ENCODE measurements around the gene RPUSD1.

Gene RPUSD1

GRCh38 chr16:769184-769784 is 18.9 kb downstream of the RPUSD1 start:
- no peak overlapping the region for H2AFZ ChIP-seq (ENCODE audit: low read depth, low read length)
- H3K9me3 ChIP-seq (ENCODE audit: low read length), result no peaks in the 10 kb centered on the region
- H3K4me3 ChIP-seq (ENCODE audit: low read length), result no peak overlapping the region
- H3K36me3 ChIP-seq (ENCODE audit: insufficient read depth, low read length), result no peaks in the 10 kb centered on the region
- H3K4me1 ChIP-seq (ENCODE audit: insufficient read depth, low read length), result no peaks in the 10 kb centered on the region
- H3K27me3 ChIP-seq (ENCODE audit: insufficient read depth, low read length), result peaks cover 3% of the 10 kb centered on the region

- H3K36me3 ChIP-seq (ENCODE audit: insufficient read depth, low read length), result no peaks in the 10 kb centered on the region
- no peaks in the 10 kb centered on the region for H3K9me3 ChIP-seq (ENCODE audit: low read length)
Measured at GRCh38 chr16:768428-768827, 19.8 kb downstream of the RPUSD1 start.

GRCh38 chr16:767743-768235 is 20.4 kb downstream of the RPUSD1 start:
- H2AFZ ChIP-seq (ENCODE audit: low read depth, low read length), result no peak overlapping the region
- no peaks in the 10 kb centered on the region for H3K4me1 ChIP-seq (ENCODE audit: insufficient read depth, low read length)
- H3K36me3 ChIP-seq (ENCODE audit: insufficient read depth, low read length), result no peaks in the 10 kb centered on the region
- no peaks in the 10 kb centered on the region for H3K9me3 ChIP-seq (ENCODE audit: low read length)
- H3K4me3 ChIP-seq (ENCODE audit: low read length), result no peak overlapping the region
- H3K27me3 ChIP-seq (ENCODE audit: insufficient read depth, low read length), result no peaks in the 10 kb centered on the region

More at GRCh38 chr16:768428-768827, 19.8 kb downstream of the RPUSD1 start:
- no peaks in the 10 kb centered on the region for H3K27me3 ChIP-seq (ENCODE audit: insufficient read depth, low read length)
- no peak overlapping the region for H3K4me3 ChIP-seq (ENCODE audit: low read length)
- H3K4me1 ChIP-seq (ENCODE audit: insufficient read depth, low read length), result no peaks in the 10 kb centered on the region
- H2AFZ ChIP-seq (ENCODE audit: low read depth, low read length), result no peak overlapping the region

- Histone ChIP-seq H3K9me3 (ENCODE audit: low read length) (no peaks in the 10 kb centered on the region), H2AFZ (ENCODE audit: low read depth, low read length) (no peak overlapping the region), H3K27me3 (ENCODE audit: insufficient read depth, low read length) (no peaks in the 10 kb centered on the region), H3K4me3 (ENCODE audit: low read length) (no peak overlapping the region), H3K36me3 (ENCODE audit: insufficient read depth, low read length) (no peaks in the 10 kb centered on the region), H3K4me1 (ENCODE audit: insufficient read depth, low read length) (no peaks in the 10 kb centered on the region)
Measured at GRCh38 chr16:766820-767640, 21.2 kb downstream of the RPUSD1 start.

GRCh38 chr16:766008-766819 is 22.0 kb downstream of the RPUSD1 start:
- Histone ChIP-seq H3K9me3 (ENCODE audit: low read length) (no peaks in the 10 kb centered on the region), H3K4me1 (ENCODE audit: insufficient read depth, low read length) (no peaks in the 10 kb centered on the region), H3K4me3 (ENCODE audit: low read length) (no peak overlapping the region), H2AFZ (ENCODE audit: low read depth, low read length) (no peak overlapping the region), H3K36me3 (ENCODE audit: insufficient read depth, low read length) (no peaks in the 10 kb centered on the region), H3K27me3 (ENCODE audit: insufficient read depth, low read length) (no peaks in the 10 kb centered on the region)

- no peak overlapping the region for H2AFZ ChIP-seq (ENCODE audit: low read depth, low read length)
- no peaks in the 10 kb centered on the region for H3K27me3 ChIP-seq (ENCODE audit: insufficient read depth, low read length)
- H3K4me3 ChIP-seq (ENCODE audit: low read length), result no peak overlapping the region
- no peaks in the 10 kb centered on the region for H3K9me3 ChIP-seq (ENCODE audit: low read length)
- H3K36me3 ChIP-seq (ENCODE audit: insufficient read depth, low read length), result no peaks in the 10 kb centered on the region
- H3K4me1 ChIP-seq (ENCODE audit: insufficient read depth, low read length), result no peaks in the 10 kb centered on the region
Measured at GRCh38 chr16:765488-765865, 22.7 kb downstream of the RPUSD1 start.

GRCh38 chr16:764848-765487 is 23.2 kb downstream of the RPUSD1 start:
- Histone ChIP-seq H3K27me3 (ENCODE audit: insufficient read depth, low read length) (no peaks in the 10 kb centered on the region), H3K36me3 (ENCODE audit: insufficient read depth, low read length) (no peaks in the 10 kb centered on the region), H2AFZ (ENCODE audit: low read depth, low read length) (no peak overlapping the region), H3K4me1 (ENCODE audit: insufficient read depth, low read length) (peaks cover 3% of the 10 kb centered on the region), H3K9me3 (ENCODE audit: low read length) (no peaks in the 10 kb centered on the region), H3K4me3 (ENCODE audit: low read length) (no peak overlapping the region)

GRCh38 chr16:764184-764750 is 23.9 kb downstream of the RPUSD1 start:
- Histone ChIP-seq H3K36me3 (ENCODE audit: insufficient read depth, low read length) (no peaks in the 10 kb centered on the region), H3K4me3 (ENCODE audit: low read length) (no peak overlapping the region), H2AFZ (ENCODE audit: low read depth, low read length) (no peak overlapping the region), H3K27me3 (ENCODE audit: insufficient read depth, low read length) (no peaks in the 10 kb centered on the region), H3K9me3 (ENCODE audit: low read length) (no peaks in the 10 kb centered on the region), H3K4me1 (ENCODE audit: insufficient read depth, low read length) (peaks cover 3% of the 10 kb centered on the region)

GRCh38 chr16:763369-764183 is 24.6 kb downstream of the RPUSD1 start:
- Histone ChIP-seq H3K4me3 (ENCODE audit: low read length) (no peak overlapping the region), H3K36me3 (ENCODE audit: insufficient read depth, low read length) (no peaks in the 10 kb centered on the region), H2AFZ (ENCODE audit: low read depth, low read length) (no peak overlapping the region), H3K9me3 (ENCODE audit: low read length) (no peaks in the 10 kb centered on the region), H3K27me3 (ENCODE audit: insufficient read depth, low read length) (no peaks in the 10 kb centered on the region), H3K4me1 (ENCODE audit: insufficient read depth, low read length) (peaks cover 3% of the 10 kb centered on the region)

- Histone ChIP-seq H3K27me3 (ENCODE audit: insufficient read depth, low read length) (no peaks in the 10 kb centered on the region), H3K4me1 (ENCODE audit: insufficient read depth, low read length) (peaks cover 3% of the 10 kb centered on the region), H3K36me3 (ENCODE audit: insufficient read depth, low read length) (no peaks in the 10 kb centered on the region), H3K9me3 (ENCODE audit: low read length) (no peaks in the 10 kb centered on the region), H2AFZ (ENCODE audit: low read depth, low read length) (no peak overlapping the region), H3K4me3 (ENCODE audit: low read length) (no peak overlapping the region)
Measured at GRCh38 chr16:762595-763268, 25.4 kb downstream of the RPUSD1 start.

GRCh38 chr16:761625-762513 is 26.3 kb downstream of the RPUSD1 start:
- H3K4me1 ChIP-seq (ENCODE audit: insufficient read depth, low read length), result peaks cover 3% of the 10 kb centered on the region
- H3K4me3 ChIP-seq (ENCODE audit: low read length), result no peak overlapping the region
- no peaks in the 10 kb centered on the region for H3K27me3 ChIP-seq (ENCODE audit: insufficient read depth, low read length)
- no peaks in the 10 kb centered on the region for H3K36me3 ChIP-seq (ENCODE audit: insufficient read depth, low read length)
- no peak overlapping the region for H2AFZ ChIP-seq (ENCODE audit: low read depth, low read length)
- H3K9me3 ChIP-seq (ENCODE audit: low read length), result peaks cover under 1% of the 10 kb centered on the region
